Heart left ventricle (tissue), 16 donors: Measurements from ENCODE around the gene E2F7. TPM values are rescaled to one million over a fixed set of nuclear protein-coding genes. Genes with fewer than 3 reads are reported as not detected.

ENCODE experiments used
- ATAC-seq, 4 donors: fragments of 200-7000 bp; cut with Tn5 transposase; one replicate each; pipeline ENCODE4 v1.9.1; 2020 to 2022; ENCODE audit warnings: moderate library complexity in 4 of 4, mild to moderate bottlenecking in 3 of 4, moderate number of reproducible peaks in 1 of 4
- DNase-seq, 5 donors: peaks; one replicate each; pipeline ENCODE4 v3.0.0-alpha.2; 2020
- H3K27ac ChIP-seq, 12 donors: fragments of 200-600 bp; sonication (generic) in 4 of 12; one replicate each; pipeline versions ENCODE4 v1.5.0 to v1.8.0; 2016 to 2022; ENCODE audit warnings: mild to moderate bottlenecking in 2 of 12
- H3K27me3 ChIP-seq, 9 donors: fragments of 200-600 bp; sonication (generic) in 2 of 9; one replicate each; pipeline versions ENCODE4 v1.5.1 to v1.8.0; 2016 to 2022; ENCODE audit warnings: mild to moderate bottlenecking in 3 of 9
- H3K36me3 ChIP-seq, 9 donors: fragments of 200-600 bp; sonication (generic) in 2 of 9; one replicate each; pipeline versions ENCODE4 v1.5.0 to v1.8.0; 2018 to 2022; ENCODE audit warnings: mild to moderate bottlenecking in 2 of 9
- H3K4me1 ChIP-seq, 12 donors: fragments of 200-600 bp; sonication (generic) in 4 of 12; one replicate each; pipeline versions ENCODE4 v1.5.0 to v1.8.0; 2016 to 2022; ENCODE audit warnings: mild to moderate bottlenecking in 3 of 12
- H3K4me3 ChIP-seq, 12 donors: fragments of 200-600 bp; sonication (generic) in 4 of 12; one replicate each; pipeline versions ENCODE4 v1.5.0 to v1.8.0; 2017 to 2022; ENCODE audit warnings: mild to moderate bottlenecking in 9 of 12, moderate library complexity in 4 of 12
- H3K9me3 ChIP-seq, 12 donors: fragments of 200-600 bp; sonication (generic) in 4 of 12; one replicate each; pipeline versions ENCODE4 v1.5.0 to v1.8.0; 2016 to 2022; ENCODE audit warnings: mild to moderate bottlenecking in 1 of 12
- POLR2A ChIP-seq, 2 donors: fragments of 450-650 bp; IDR thresholded peaks; one replicate each; pipeline ENCODE4 v1.6.1; 2017; ENCODE audit warnings: antibody characterized with exemption in 2 of 2, mild to moderate bottlenecking in 2 of 2, moderate library complexity in 2 of 2
- WGBS, 4 donors: extraction: QIAGEN DNeasy Blood & Tissue Kit in 2 of 4; methylation state at CpG; one replicate each; pipeline versions ENCODE4 v1.1.5 to v1.1.7; 2013 to 2018; 5-methylcytosine and 5-hydroxymethylcytosine counted together
- intact Hi-C, 10 donors: fragments of 100-400 bp; cut with DNase I; formaldehyde crosslinking; loops; one replicate each; pipeline versions ENCODE4 v1.11.1 to v1.14.2; 2022
- polyA plus RNA-seq, 2 donors: library from polyadenylated mRNA; stranded (reverse); fragments of 200-250 nt; gene quantifications; one replicate each; pipeline ENCODE4 v1.2.3, GENCODE V29; 2013
- total RNA-seq, 9 donors: library from RNA; depleted of rRNA in 2 of 9; stranded (reverse); fragments of >200 nt in 2 of 9; fragmentation: NEBNext Ultra II Directional in 3 of 9; extraction: Animal tissue kit (Norgen Biotek cat#: 25700) in 3 of 9; gene quantifications; one replicate each; pipeline versions ENCODE4 v1.1.0 to v1.2.4, GENCODE V29; 2016 to 2023
- TF ChIP-seq, protein P1 (sequence below), 12 donors: fragments of 200-600 bp; sonication (generic) in 4 of 12; IDR thresholded peaks; one replicate each; pipeline versions ENCODE4 v1.5.0 to v1.8.0; 2018 to 2022; ENCODE audit warnings: antibody characterized with exemption in 12 of 12, mild to moderate bottlenecking in 5 of 12
- donor health status: ischemic (EF 13 %, LVEDD 7.1; RV severe dilation, severe dysfunction).
- donor health status: healthy with polysubstance abuse.
- donor health status: DM: no; HTN: yes; CAD: no.
- donor health status: DM: no; HTN: no; CAD: no.
- donor health status: ischemic (EF 25% LVEDD 6.9; RV normal size, moderate dysfunction).
- donor health status: ischemic (EF 25% LVEDD 5.7; RV mildly dilated, moderate dysfunction).
- donor health status: healthy.
- donor health status: DM: yes; HTN: yes; CAD: no.
- donor health status: ischemic (EF 35%, LVEDD 5.7; RV mildly dilated, moderate dysfunction).
- donor health status: nonischemic (EF 11% LVEDD 7.7; RV severe dilation, severe dysfunction).
- donor health status: DM: yes; HTN: yes; CAD: no.
- donor health status: PGD.
- donor health status: ischemic (EF 29% LVEDD 5.4; RV normal size, mild dysfunction).
- donor health status: nonischemic (EF 23%, LVEDD 6.1; RV moderate dilation, normal function).

The E2F7 gene
- total and polyA plus RNA-seq, 11 donors = 0.04 to 1.5 (median 0.11) TPM; not detected in 2

DNA sequence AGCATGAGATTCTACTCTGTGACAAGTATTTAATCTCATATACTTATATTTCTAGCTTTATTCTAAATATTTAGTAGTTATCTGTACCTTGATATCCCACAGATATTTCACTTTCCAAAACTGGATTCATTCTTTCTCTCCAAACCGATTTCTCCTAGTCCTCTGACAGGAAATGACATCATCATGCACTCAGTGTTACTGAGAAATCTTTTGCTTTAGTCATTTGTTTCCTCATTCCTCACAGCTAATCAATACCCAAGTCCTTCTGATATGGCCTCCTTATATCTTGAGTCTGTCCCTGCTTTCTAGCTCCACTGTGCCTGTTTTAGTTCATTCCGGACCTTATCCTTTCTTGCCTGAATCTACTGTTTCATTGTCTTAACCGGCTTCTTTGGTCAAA lies 39.4 kb upstream of the E2F7 start:
- Histone ChIP-seq H3K27me3 (peaks cover 0 to 10% (median 0%) of the 10 kb centered on the region in 9 donors), H3K36me3 (no peaks in the 10 kb centered on the region), H3K4me1 (no peaks in the 10 kb centered on the region), H3K9me3 (no peaks in the 10 kb centered on the region), H3K27ac (no peak overlapping the region), H3K4me3 (no peak overlapping the region)
- intact Hi-C loops = no loop called here
- 57 to 70% (median 68%) methylated on average over 3 of the region's 3 CpGs for WGBS, 4 donors
- DNase-seq (no peak), ATAC-seq (no peak)
- TF ChIP-seq POLR2A (IDR thresholded peaks at IDR 0.05) = no peak
- TF ChIP-seq, protein P1, sequence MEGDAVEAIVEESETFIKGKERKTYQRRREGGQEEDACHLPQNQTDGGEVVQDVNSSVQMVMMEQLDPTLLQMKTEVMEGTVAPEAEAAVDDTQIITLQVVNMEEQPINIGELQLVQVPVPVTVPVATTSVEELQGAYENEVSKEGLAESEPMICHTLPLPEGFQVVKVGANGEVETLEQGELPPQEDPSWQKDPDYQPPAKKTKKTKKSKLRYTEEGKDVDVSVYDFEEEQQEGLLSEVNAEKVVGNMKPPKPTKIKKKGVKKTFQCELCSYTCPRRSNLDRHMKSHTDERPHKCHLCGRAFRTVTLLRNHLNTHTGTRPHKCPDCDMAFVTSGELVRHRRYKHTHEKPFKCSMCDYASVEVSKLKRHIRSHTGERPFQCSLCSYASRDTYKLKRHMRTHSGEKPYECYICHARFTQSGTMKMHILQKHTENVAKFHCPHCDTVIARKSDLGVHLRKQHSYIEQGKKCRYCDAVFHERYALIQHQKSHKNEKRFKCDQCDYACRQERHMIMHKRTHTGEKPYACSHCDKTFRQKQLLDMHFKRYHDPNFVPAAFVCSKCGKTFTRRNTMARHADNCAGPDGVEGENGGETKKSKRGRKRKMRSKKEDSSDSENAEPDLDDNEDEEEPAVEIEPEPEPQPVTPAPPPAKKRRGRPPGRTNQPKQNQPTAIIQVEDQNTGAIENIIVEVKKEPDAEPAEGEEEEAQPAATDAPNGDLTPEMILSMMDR (IDR thresholded peaks at IDR 0.05) = no peak

DNA sequence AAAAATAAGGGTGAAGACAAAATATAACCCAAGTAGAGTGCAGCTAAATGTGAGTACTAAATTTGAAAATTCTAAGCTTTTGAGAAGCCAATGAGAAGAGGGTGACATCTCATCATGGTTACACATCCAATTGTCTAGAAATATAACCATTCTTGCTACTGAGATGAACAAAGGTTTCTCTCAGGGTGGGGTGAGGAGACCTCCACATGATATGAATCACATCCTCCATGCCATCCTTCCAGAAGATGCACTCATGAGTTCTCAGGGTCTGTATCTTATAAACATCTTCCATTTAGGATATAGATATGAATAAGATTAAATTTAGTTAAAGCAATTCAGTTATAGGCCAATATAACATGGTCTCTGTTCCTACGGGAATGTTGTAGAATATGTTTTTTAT lies 38.9 kb upstream of the E2F7 start:
- Histone ChIP-seq H3K36me3 (no peaks in the 10 kb centered on the region), H3K9me3 (no peaks in the 10 kb centered on the region), H3K27ac (no peak overlapping the region), H3K27me3 (peaks cover 0 to 10% (median 0%) of the 10 kb centered on the region in 9 donors), H3K4me3 (no peak overlapping the region), H3K4me1 (no peaks in the 10 kb centered on the region)
- DNase-seq = no peak
- WGBS, 4 donors = 85 to 87% (median 86%) methylated on average over 1 of the region's 1 CpG
- no peak for ATAC-seq
- TF ChIP-seq POLR2A (IDR thresholded peaks at IDR 0.05) = no peak
- TF ChIP-seq, protein P1 (IDR thresholded peaks at IDR 0.05) = no peak
- intact Hi-C loops = no loop called here

DNA sequence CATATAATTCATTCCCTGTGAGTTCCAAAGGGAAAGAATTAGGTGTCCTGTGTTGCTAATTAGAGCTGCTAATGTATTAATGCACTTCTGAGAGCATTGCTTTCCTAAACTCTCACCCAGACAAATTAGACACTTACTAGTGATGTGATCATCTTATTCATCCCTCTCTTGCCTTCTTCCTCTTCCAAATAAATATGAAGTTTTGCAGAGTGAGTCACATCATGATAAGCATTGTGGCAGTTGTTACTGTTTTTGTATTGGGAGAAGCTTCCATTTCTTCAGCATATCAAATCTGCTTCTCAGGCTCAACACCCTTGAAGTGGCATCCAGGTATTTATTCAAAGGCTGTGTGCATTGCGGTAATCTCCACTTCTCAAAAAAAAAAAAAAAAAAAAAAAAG lies 37.3 kb upstream of the E2F7 start:
- intact Hi-C loops = no loop called here
- Histone ChIP-seq H3K27ac (no peak overlapping the region), H3K4me3 (no peak overlapping the region), H3K9me3 (no peaks in the 10 kb centered on the region), H3K27me3 (peaks cover 0 to 10% (median 0%) of the 10 kb centered on the region in 9 donors), H3K4me1 (no peaks in the 10 kb centered on the region), H3K36me3 (no peaks in the 10 kb centered on the region)
- ATAC-seq = no peak
- WGBS, 4 donors = 95 to 97% (median 96%) methylated on average over 1 of the region's 1 CpG
- no peak for TF ChIP-seq POLR2A (IDR thresholded peaks at IDR 0.05)
- TF ChIP-seq, protein P1 (IDR thresholded peaks at IDR 0.05) = no peak
- DNase-seq = no peak

DNA sequence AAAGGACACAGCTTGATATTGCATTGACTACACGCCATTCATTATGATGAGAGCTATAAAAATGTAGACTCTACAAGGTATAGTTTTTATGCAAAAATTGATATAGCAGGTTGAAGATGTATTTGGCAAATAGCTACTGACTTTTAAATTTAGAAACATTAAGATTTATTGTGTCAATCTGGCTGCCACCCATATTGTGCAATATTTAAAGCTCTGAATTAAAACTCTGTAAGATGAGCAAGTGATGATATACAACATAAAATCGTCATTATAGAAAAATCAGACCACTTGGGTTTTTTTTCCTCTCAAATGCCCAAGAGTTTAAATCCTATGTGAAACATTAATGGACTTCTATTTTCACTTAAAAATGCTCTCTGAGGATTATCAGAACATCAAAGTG lies 36.8 kb upstream of the E2F7 start:
- 73 to 89% (median 79%) methylated on average over 2 of the region's 2 CpGs for WGBS, 4 donors

More for the DNA sequence above, 36.8 kb upstream of the E2F7 start:
- no peak for ATAC-seq
- Histone ChIP-seq H3K27me3 (peaks cover 0 to 10% (median 0%) of the 10 kb centered on the region in 9 donors), H3K27ac (no peak overlapping the region), H3K9me3 (no peaks in the 10 kb centered on the region), H3K36me3 (no peaks in the 10 kb centered on the region), H3K4me3 (no peak overlapping the region), H3K4me1 (no peaks in the 10 kb centered on the region)
- no peak for DNase-seq
- TF ChIP-seq, protein P1 (IDR thresholded peaks at IDR 0.05) = no peak
- intact Hi-C loops = no loop called here
